GM18526 (cell line): Measurements from ENCODE around the gene PGGHG.

Experiments
- POLR2A ChIP-seq: IDR thresholded peaks from 3 replicates; pipeline ENCODE4 v1.6.1; 2011; ENCODE audit not compliant: insufficient read length; ENCODE audit errors: extremely low read depth

PGGHG gene

GRCh38 chr11:257766-258493 is 31.0 kb upstream of the PGGHG start:
- TF ChIP-seq POLR2A, result no peak

- no peak for TF ChIP-seq POLR2A
Observed at GRCh38 chr11:259413-259812, 29.5 kb upstream of the PGGHG start.

- no peak for TF ChIP-seq POLR2A
Observed at GRCh38 chr11:261624-262023, 27.3 kb upstream of the PGGHG start.

GRCh38 chr11:266676-267439 is 22.1 kb upstream of the PGGHG start:
- TF ChIP-seq POLR2A, result no peak

GRCh38 chr11:267491-267994 is 21.4 kb upstream of the PGGHG start:
- peak; percentile 44 for TF ChIP-seq POLR2A

GRCh38 chr11:268716-269145 is 20.2 kb upstream of the PGGHG start:
- TF ChIP-seq POLR2A, result peak; percentile 13

- TF ChIP-seq POLR2A, result no peak
Observed at GRCh38 chr11:269146-269890, 19.6 kb upstream of the PGGHG start.

- TF ChIP-seq POLR2A, result no peak
Observed at GRCh38 chr11:270451-271318, 18.2 kb upstream of the PGGHG start.

GRCh38 chr11:271319-271715 is 17.6 kb upstream of the PGGHG start:
- TF ChIP-seq POLR2A, result no peak

GRCh38 chr11:272195-272930 is 16.6 kb upstream of the PGGHG start:
- no peak for TF ChIP-seq POLR2A

- TF ChIP-seq POLR2A, result no peak
Observed at GRCh38 chr11:272931-273198, 16.1 kb upstream of the PGGHG start.

GRCh38 chr11:276219-276618 is 12.7 kb upstream of the PGGHG start:
- no peak for TF ChIP-seq POLR2A

- no peak for TF ChIP-seq POLR2A
Observed at GRCh38 chr11:278001-278951, 10.7 kb upstream of the PGGHG start, which contains the start of gene NLRP6. NLRP6 (plus strand) TSS chr11:278407; CDS start chr11:278570, 163 bp downstream.
